NCI-H446 treated with DMSO at 0.1 percent for 48 hours (cell line): ENCODE results near the gene NPC1.
"Not testable (repeated sequence)": the region's sequence is repeated elsewhere in the genome, so short reads cannot be mapped to it uniquely, and the experiment has no call there.

Experiments used
- DNase-seq: peaks from one replicate; lab custom pipeline; 2025; lab: John Stamatoyannopoulos, UW

NPC1 gene

GRCh38 chr18:23609390-23610023 is 23.2 kb upstream of the NPC1 start:
- no peak for DNase-seq

GRCh38 chr18:23608211-23608610 is 21.9 kb upstream of the NPC1 start:
- DNase-seq: no peak

GRCh38 chr18:23605941-23606340 is 19.6 kb upstream of the NPC1 start:
- no peak for DNase-seq

- no peak for DNase-seq
These were observed 13.5 kb upstream of the NPC1 start for GRCh38 chr18:23599809-23600208.

GRCh38 chr18:23596183-23596582 is 9.9 kb upstream of the NPC1 start:
- DNase-seq: no peak

- DNase-seq: no peak
These were observed 9.3 kb upstream of the NPC1 start for GRCh38 chr18:23595591-23595990.

- no peak for DNase-seq
These were observed 7.4 kb upstream of the NPC1 start for GRCh38 chr18:23593720-23594119.

GRCh38 chr18:23592911-23593310 is 6.6 kb upstream of the NPC1 start:
- no peak for DNase-seq

- DNase-seq: no peak
These were observed 4.7 kb upstream of the NPC1 start for GRCh38 chr18:23591011-23591410.

- no peak for DNase-seq
These were observed 2.7 kb upstream of the NPC1 start for GRCh38 chr18:23588836-23589560.

- DNase-seq: no peak
These were observed 925 bp upstream of the NPC1 start for GRCh38 chr18:23587220-23587642.

- no peak for DNase-seq
These were observed 433 bp downstream of the NPC1 start for GRCh38 chr18:23585897-23586248.

- DNase-seq: no peak
These were observed 1.1 kb downstream of the NPC1 start for GRCh38 chr18:23585007-23585871.

GRCh38 chr18:23584019-23584983 is 2.0 kb downstream of the NPC1 start:
- no peak for DNase-seq

GRCh38 chr18:23583071-23583865 is 3.0 kb downstream of the NPC1 start:
- DNase-seq: no peak

GRCh38 chr18:23580677-23581367 is 5.5 kb downstream of the NPC1 start:
- DNase-seq: no peak

- no peak for DNase-seq
These were observed 7.2 kb downstream of the NPC1 start for GRCh38 chr18:23578891-23579653.

- DNase-seq: no peak
These were observed 8.1 kb downstream of the NPC1 start for GRCh38 chr18:23578067-23578701.

GRCh38 chr18:23577521-23577920 is 8.8 kb downstream of the NPC1 start:
- not testable (repeated sequence) for DNase-seq
